NCI-H226 (cell line): ENCODE data around the gene BLOC1S4.
"Not testable (repeated sequence)": the region's sequence is repeated elsewhere in the genome, so short reads cannot be mapped to it uniquely, and the experiment has no call there.

ENCODE experiments used
- DNase-seq: peaks from one replicate; pipeline ENCODE4 v3.0.0-alpha.2; 2015

BLOC1S4 gene

DNA sequence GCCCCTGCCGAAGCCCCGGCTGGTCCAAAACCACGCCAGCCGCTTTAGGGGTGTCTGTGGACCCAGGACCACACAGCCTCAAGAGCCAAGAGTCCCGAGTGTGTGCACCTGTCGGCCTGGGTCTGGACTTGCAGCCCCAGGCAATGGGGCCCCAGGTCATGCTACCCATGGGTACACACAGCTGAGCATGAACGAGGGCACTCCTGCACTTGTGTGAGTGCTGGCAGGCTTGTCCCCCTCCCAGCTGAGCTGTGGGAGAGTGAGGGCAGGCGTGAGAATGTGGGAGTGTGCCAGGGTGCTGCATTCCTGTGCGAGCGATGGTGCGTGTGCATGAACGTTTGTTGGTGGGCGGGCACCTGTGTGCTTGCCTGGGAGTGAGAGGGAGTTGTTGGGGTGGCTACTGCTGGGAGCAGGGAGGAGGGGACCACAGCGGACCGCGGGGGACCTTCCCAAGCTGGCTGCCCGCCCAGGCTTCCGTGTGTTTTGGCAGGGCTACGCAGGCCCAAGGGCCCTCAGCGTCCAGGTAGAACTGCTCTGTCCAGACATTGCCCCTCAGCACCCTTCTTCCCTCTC is 30.8 kb downstream of the BLOC1S4 start:
- peak; percentile 81 for DNase-seq

DNA sequence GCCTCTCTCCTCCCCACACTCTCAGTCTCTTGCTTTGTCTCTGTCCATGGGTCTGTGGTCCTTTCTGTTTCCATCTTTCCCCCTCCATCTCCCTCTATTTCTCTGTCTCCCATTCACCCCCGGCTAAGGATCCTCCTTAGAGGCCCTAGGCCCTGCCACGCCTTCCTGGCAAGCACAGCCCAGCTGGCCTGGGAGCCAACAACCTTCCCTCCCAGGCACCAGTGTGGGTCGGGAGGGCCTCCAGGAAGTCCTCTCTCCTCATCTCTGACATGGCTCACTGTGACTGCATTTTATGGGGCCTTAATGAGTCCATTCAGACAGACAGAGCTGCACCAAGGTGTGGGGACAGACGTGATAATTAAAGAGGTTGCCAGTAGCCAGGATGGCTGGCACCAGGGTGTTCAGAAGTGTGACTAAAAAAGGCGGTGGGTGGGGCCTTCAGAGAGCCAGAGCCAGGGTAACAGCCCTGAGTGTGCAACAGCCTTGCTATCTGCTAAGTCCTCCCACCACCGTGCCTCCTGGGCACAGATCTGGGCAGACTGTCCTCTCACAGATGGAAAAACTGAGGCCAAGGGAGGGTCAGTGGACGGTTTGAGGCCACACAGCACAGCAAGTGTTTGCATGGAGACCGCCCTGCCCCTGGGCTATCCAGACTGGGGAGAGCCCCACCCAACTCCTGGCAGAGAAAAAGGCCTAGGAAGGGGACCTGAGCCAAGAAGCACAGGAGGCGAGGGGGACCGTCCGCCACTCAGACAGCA is 31.5 kb downstream of the BLOC1S4 start:
- peak; percentile 65 for DNase-seq

- DNase-seq: no peak
Measured at GRCh38 chr4:6748286-6748685, 32.3 kb downstream of the BLOC1S4 start.

GRCh38 chr4:6749340-6750171 is 33.6 kb downstream of the BLOC1S4 start:
- no peak for DNase-seq

- no peak for DNase-seq
Measured at GRCh38 chr4:6750286-6751221, 34.6 kb downstream of the BLOC1S4 start.

DNA sequence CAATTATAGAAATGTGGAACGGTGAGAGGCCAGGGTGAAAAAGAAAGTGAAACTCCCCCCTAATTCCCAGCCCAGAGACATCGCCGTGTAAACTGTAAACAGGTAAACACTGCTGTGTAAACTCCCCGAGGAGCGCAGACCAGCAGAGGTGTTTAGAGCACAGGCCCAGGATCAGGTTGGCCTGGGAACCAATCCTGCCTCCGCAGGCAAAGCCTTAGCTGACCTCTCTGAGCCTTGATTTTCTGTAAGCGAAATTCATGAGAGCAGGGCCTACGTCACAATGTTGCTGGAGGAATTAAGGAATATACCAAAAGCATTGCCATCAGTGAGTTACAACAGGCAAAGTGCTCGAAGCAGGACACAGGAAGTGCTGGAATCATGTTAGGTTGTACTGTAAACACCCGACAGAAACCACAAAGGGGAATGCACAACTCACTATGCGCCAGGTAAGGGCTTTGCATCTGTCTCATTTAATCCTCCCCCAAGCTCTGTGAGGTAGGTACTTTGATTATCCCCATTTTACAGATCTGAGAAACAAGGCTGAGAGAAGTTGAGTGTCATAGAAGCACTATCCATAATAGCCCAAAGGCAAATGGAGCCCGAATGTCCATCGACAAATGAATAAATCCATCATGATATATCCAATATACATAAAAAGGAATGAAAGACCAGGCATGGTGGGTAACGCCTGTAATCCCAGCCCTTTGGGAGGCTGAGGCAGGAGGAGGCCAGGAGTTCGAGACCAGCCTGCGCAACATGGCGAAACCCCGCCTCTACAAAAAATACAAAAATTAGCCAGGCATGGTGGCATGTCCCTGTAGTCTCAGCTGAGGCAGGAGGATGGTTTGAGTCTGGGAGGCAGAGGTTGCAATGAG is 35.9 kb downstream of the BLOC1S4 start:
- DNase-seq: no peak

GRCh38 chr4:6752486-6752829 is 36.5 kb downstream of the BLOC1S4 start:
- no peak for DNase-seq

DNA sequence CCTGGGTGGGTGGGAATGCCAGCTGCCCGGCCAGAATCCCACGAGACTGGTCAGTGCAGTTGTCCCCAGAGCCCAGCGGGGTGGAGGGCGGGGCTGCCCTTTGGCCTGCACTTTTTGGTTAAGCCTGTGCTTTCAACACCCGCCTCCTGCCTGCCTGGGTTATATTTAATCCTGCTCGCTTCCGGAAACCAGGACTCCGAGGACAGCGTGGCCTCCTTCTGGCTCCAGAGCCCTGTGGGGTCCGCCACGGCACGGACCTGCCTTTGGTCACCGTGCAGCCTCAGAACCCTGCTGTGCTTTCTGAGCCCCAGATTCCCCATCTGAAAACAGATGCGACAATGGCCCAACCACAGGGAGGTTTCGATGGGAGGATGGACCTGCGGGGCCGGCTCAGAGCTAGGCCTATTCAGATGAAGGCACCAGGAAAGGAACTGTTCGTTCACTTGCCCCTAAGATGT is 37.2 kb downstream of the BLOC1S4 start:
- no peak for DNase-seq

DNA sequence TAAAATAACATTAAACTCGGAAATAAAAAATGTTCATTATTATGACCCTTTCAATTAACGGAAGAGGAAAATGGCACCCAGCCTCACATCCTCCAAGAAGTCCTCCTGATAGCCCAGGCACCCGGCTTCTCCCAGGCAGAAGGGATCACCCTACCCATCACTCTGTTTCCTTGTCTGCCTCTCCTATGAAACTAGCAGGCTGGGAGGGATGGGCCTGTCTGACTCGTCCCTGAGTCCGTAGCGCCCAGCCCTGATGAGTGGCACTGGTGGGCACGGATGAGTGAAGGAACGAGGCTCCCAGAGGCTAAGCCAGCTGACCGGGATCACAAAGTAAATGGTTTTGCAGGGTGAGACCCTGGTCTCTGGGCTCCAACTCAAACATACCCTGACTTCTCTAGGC is 37.9 kb downstream of the BLOC1S4 start:
- DNase-seq: no peak

DNA sequence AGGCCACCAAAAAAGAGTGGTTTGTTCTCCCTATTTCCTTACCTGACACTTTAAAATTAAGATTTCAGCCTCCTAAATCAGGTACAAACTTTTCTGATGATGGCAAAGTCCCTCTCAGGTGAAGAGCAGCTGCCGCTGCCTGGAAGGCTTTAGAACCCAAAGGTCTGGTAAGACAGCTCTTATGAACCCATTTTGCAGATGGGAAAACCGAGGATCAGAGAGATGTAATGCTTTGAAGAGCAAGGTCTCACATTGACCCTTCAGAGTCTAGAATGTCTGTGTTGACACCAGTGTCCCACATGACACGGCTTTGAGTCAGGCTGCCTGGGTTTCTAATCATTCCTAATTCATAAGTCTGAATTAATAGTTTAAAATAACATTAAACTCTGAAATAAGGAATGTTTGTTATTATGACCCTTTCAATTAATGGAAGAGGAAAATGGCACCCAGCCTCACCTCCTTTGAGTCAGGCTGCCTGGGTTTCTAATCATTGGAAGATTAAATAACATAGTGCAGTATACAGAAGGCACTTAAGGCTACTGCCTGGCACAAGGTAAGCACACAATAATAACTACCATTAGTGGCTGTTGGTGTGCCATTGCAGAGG is 38.6 kb downstream of the BLOC1S4 start:
- DNase-seq: no peak

DNA sequence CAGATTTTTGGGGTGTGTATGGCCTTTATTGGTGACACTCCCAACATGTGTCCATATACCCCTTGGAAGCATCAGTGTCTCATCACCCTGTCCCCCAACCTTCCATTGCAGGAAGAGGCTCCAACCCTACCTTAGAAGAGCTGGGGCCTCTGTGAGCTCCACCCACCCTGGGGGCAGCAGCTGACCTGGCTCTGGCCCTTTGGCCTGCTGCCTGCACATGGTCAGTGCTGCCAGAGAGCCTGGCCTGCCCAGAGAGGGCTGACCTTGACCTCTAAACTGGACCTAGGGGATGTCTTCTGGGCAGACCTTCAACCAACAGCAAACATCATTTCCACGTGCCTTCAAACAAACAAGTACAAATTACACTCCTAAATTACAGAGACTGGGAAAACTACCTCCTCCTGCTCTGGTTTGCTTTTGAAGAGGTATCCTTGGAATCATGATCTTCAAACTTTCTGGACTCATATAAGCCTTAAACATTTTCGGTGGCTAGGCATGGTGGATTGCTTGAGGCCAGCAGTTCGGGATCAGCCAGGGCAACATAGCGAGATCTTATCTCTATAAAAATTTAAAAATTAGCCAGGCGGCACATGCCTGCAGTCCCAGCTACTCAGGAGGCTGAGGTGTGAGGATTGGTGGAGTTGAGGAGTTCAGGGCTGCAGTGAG is 39.2 kb downstream of the BLOC1S4 start:
- DNase-seq: no peak

DNA sequence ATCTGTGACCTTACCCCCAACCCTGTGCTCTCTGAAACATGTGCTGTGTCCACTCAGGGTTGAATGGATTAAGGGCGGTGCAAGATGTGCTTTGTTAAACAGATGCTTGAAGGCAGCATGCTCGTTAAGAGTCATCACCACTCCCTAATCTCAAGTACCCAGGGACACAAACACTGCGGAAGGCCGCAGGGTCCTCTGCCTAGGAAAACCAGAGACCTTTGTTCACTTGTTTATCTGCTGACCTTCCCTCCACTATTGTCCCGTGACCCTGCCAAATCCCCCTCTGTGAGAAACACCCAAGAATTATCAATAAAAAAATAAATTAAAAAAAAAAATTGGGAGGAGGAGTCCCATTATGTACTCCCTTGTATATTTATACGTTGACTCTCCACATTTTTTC is 40.4 kb downstream of the BLOC1S4 start:
- not testable (repeated sequence) for DNase-seq

GRCh38 chr4:6758728-6759127 is 42.8 kb downstream of the BLOC1S4 start:
- no peak for DNase-seq

- DNase-seq: no peak
Measured at GRCh38 chr4:6760865-6761264, 44.9 kb downstream of the BLOC1S4 start.

GRCh38 chr4:6761649-6762615 is 46.0 kb downstream of the BLOC1S4 start:
- no peak for DNase-seq

GRCh38 chr4:6763330-6763851 is 47.4 kb downstream of the BLOC1S4 start:
- DNase-seq: no peak

- no peak for DNase-seq
Measured at GRCh38 chr4:6764976-6765620, 49.1 kb downstream of the BLOC1S4 start.

- no peak for DNase-seq
Measured at GRCh38 chr4:6765703-6766102, 49.7 kb downstream of the BLOC1S4 start.
